ENCODE measurements around the gene ITGB1. TPM values are rescaled to one million over a fixed set of nuclear protein-coding genes. Genes with fewer than 3 reads are reported as not detected.

ITGB1 gene
- total and polyA plus RNA-seq, 9 of the 15 experiments (the other 6 are each of a cell fraction or from before 2014, with no cell fraction given), result 40.2 to 194 (median 155) TPM

GRCh38 chr10:32971536-32972091 lies 13.6 kb upstream of the ITGB1 start (continued):
- TF ChIP-seq ZNF766 (CRISPR knock-in tag; conservative IDR thresholded peaks at IDR 0.05) (no peak; the same call in 1 of the 2 replicates), ZNF134 (CRISPR knock-in tag; conservative IDR thresholded peaks at IDR 0.05) (no peak), ARNT (IDR thresholded peaks at IDR 0.05) (peak; percentile 42 to 47; a peak in 2 of 4 replicates), ZNF695 (CRISPR knock-in tag; IDR thresholded peaks at IDR 0.05) (no peak), HMBOX1 (IDR thresholded peaks at IDR 0.05) (peak; percentile 99), EP300 (IDR thresholded peaks at IDR 0.05; ENCODE audit: low read length) (peak; percentile 93), SRSF7 (optimal IDR thresholded peaks at IDR 0.05; ENCODE audit: low read depth, low read length) (no peak), DMBX1 (CRISPR knock-in tag; IDR thresholded peaks at IDR 0.05; ENCODE audit: borderline replicate concordance) (no peak; the same call in 1 of the 2 replicates), MLX (CRISPR knock-in tag; conservative IDR thresholded peaks at IDR 0.05) (no peak), CHCHD3 (CRISPR knock-in tag; IDR thresholded peaks at IDR 0.05) (no peak), ZBTB49 (CRISPR knock-in tag; IDR thresholded peaks at IDR 0.05; ENCODE audit: borderline replicate concordance) (no peak), TGIF2 (CRISPR knock-in tag; IDR thresholded peaks at IDR 0.05) (no peak), ZNF431 (CRISPR knock-in tag; IDR thresholded peaks at IDR 0.05) (no peak), EP400 (IDR thresholded peaks at IDR 0.05) (no peak), ETV1 (tag; conservative IDR thresholded peaks at IDR 0.05; ENCODE audit: low read depth) (no peak), TAF7 (tag; IDR thresholded peaks at IDR 0.05) (no peak), CTBP1 (IDR thresholded peaks at IDR 0.05; ENCODE audit: borderline replicate concordance) (peak; percentile 34; the same call in 1 of the 2 replicates), GTF2A2 (tag; IDR thresholded peaks at IDR 0.05) (no peak), CHAMP1 (IDR thresholded peaks at IDR 0.05) (no peak), E2F6 (IDR thresholded peaks at IDR 0.05; ENCODE audit: borderline replicate concordance in 1 of 2, extremely low read depth in 1 of 2, insufficient read depth in 1 of 2, insufficient read length in 1 of 2, low read depth in 1 of 2, low read length in 1 of 2, poor library complexity in 1 of 2, severe bottlenecking in 1 of 2) (no peak), HDAC8 (tag; IDR thresholded peaks at IDR 0.05) (no peak), CHD2 (IDR thresholded peaks at IDR 0.05; ENCODE audit: low read depth, low read length) (no peak)
